ENCODE results near the gene SH3BP2.

Gene SH3BP2

GRCh38 chr4:2819244-2820215 is 26.6 kb downstream of the SH3BP2 start:
- no peak for DNase-seq (ENCODE audit: low spot score)

DNA sequence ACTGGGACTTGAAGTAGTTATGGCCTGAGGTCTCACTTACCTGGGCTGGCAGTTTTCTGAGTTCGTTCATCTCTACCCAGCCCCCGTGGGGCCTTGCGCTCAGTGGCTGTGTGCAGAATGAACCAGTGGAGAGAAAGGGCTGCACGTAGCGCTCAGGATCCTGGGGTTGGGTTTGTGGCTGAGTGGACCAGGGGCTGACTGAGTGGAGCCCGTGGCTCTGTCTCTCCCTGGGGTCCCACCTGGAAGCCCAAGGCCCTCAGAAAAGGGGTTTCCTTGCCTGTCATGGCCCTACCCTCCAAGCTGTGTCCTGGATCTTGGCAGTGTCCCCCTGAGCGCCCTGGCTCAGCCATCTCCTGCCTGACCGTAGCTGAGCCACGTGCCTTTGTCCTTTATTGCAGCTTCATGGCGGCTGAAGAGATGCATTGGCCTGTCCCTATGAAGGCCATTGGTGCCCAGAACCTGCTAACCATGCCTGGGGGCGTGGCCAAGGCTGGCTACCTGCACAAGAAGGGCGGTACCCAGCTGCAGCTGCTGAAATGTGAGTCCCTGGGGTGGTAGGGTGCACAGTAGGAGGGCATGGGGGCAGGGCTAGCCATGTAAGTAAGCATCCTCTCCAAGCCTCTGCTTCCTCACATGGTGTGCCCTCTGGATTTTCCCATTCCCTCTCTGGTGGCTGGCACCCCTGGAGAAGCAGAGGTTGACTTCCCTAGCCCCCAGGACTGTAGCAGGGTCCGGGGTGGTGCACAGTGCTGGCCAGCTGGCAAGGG is 27.5 kb downstream of the SH3BP2 start:
- no peak for DNase-seq (ENCODE audit: low spot score)

DNA sequence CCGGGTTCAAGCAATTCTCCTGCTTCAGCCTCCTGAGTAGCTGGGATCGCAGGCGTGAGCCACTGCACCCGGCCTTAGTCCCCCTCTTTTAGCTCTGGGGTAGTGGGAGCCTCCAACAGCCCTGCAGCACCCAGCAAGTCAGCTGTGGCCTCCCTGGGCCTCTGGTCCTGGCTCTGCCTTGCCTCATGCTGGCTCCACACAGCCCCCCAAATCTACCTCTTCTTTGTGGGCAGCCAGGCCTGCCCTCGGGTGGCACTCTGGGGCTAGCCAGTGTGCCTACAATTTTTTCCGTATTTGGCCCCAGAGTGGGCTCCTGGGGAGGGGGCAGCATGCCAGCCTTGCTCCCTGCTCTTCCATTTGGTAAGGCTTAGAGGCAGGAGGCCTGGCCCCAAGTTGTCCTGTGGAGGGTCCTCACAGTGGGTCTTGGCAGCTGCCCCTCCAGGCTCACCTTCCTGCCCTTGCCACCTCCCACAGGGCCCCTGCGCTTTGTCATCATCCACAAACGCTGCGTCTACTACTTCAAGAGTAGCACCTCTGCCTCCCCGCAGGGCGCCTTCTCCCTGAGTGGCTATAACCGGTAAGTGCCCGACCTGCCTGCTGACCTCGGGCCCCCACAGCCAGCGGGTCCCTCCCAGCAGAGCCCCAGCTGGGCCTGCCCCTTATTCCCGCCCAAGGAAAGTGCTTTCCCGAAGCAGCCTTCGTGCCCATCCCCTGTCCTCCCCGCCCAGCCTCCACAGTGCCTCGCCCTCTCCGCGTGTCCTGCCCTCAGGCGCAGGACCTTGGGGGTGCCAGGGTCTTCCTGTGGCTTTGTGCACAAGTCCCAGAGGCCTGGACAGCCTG is 29.8 kb downstream of the SH3BP2 start:
- no peak for DNase-seq (ENCODE audit: low spot score)

- no peak for DNase-seq (ENCODE audit: low spot score)
Observed at GRCh38 chr4:2823301-2823670, 30.4 kb downstream of the SH3BP2 start.

DNA sequence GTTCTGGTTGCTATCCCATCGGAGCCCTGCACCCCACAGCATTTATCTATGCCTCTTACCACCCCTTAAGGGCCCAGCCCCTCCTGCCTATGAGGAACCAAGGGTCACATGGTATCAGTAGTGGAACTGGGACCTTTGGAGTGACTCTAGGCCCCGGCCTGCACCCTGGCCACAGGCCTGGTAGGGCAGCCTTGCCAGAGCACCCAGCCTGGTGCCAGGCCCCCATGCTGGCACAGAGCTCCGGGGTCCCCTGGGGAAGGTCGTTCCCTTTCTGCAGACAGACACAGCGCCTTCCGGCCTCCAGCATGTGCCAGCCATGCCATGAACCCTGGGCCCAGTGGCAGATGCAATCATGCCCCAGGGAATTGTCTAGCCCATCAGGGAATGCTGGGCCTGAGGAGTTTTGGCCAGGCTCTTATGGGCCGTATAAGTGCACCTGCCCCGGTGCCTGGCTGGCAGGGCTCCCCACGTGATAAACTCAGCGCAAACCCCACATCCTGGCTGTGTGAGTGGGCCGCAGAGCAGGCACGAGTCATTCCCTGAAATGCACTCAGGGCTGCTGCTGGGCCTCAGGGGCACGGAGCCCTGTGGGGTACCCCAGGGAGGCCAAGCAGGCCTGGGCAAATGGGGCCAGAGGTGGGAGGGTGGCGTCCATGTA is 30.9 kb downstream of the SH3BP2 start:
- DNase-seq (ENCODE audit: low spot score): no peak

GRCh38 chr4:2824329-2824835 is 31.5 kb downstream of the SH3BP2 start:
- no peak for DNase-seq (ENCODE audit: low spot score)

- DNase-seq (ENCODE audit: low spot score): no peak
Observed at GRCh38 chr4:2824836-2825381, 32.0 kb downstream of the SH3BP2 start.

- DNase-seq (ENCODE audit: low spot score): no peak
Observed at GRCh38 chr4:2825740-2826139, 32.9 kb downstream of the SH3BP2 start.

DNA sequence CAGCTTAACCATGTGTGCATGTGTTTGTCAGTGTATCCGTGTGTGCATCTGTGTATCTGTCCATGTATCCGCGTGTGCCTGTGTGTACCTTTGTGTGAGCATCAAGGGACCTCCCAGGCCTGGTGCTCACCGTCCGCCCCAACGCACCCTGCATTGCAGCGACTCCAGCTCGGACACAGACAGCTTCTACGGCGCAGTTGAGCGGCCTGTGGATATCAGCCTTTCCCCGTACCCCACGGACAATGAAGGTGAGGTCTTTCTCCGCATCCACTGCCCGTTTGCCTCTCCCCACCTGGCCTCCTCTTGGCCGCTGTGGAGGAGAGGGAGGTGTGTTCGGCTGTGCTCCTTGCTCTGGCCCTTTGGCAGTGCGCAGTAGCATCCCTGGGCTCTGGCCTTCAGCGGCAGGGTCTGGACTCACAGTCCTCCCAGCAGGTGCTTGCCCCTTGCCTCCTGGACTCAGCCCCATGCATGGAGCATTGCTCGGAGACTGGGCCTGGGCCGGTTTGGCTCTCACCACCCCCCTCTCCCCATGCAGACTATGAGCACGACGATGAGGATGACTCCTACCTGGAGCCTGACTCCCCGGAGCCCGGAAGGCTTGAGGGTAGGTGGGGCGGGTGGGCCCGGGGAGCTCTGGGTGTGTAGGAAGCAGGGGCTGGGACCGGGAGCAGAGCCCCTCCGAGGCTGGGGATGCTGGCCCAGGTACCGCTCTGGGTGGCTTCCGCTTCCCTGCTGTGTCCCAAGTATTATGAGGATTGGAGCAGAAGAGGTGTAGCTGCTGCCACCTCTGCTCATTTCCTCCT is 34.4 kb downstream of the SH3BP2 start:
- no peak for DNase-seq (ENCODE audit: low spot score)

- DNase-seq (ENCODE audit: low spot score): no peak
Observed at GRCh38 chr4:2827874-2828751, 35.2 kb downstream of the SH3BP2 start.

DNA sequence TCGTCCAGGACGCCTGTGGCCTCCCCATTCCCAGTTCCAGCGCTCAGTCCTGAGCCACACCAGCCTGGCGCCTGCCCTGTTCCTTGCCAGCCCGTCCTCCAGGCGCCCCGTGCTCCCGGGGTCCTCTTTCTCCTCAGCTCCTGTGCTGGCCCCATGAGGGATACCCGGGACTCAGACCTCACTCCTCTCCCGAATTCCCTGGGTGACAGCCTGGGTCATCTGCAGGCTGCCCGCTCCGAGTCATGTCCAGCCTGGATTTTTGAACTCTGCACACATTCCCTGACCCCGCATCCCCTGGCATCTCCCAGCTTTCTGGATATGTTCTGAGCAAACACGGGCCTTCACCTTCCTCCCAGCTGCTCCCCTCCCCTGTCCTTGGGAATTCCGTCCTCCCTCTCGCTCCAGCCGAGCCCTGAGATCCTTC is 35.9 kb downstream of the SH3BP2 start:
- no peak for DNase-seq (ENCODE audit: low spot score)

DNA sequence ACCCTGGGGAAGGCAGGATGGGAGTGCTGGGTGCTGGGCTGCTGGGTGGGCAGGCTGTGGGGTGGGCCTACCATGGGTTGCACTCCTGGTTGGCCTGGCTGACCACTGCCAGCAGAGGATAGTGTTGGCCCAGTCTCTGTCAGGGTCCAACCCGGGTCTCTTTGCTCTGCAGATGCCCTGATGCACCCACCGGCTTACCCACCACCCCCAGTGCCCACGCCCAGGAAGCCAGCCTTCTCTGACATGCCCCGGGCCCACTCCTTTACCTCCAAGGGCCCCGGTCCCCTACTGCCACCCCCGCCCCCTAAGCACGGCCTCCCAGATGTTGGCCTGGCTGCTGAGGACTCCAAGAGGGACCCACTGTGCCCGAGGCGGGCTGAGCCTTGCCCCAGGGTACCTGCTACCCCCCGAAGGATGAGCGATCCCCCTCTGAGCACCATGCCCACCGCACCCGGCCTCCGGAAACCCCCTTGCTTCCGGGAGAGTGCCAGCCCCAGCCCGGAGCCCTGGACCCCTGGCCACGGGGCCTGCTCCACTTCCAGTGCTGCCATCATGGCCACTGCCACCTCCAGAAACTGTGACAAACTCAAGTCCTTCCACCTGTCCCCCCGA is 36.5 kb downstream of the SH3BP2 start:
- no peak for DNase-seq (ENCODE audit: low spot score)

DNA sequence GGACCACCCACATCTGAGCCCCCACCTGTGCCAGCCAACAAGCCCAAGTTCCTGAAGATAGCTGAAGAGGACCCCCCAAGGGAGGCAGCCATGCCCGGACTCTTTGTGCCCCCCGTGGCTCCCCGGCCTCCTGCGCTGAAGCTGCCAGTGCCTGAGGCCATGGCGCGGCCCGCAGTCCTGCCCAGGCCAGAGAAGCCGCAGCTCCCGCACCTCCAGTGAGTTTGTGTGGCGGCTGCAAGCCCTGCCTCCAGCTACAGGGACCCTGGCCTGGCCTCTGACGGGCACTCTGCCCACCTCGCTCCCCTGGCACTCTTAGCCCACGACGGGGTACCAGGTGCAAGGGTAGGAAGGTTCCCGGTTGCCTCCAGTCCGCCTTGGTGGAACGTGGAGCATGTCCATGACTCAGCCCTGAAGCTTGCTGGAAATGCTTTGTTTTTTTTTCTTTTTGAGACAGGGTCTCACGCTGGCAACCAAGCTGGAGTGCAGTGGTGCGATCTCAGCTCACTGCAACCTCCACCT is 37.1 kb downstream of the SH3BP2 start:
- no peak for DNase-seq (ENCODE audit: low spot score)

DNA sequence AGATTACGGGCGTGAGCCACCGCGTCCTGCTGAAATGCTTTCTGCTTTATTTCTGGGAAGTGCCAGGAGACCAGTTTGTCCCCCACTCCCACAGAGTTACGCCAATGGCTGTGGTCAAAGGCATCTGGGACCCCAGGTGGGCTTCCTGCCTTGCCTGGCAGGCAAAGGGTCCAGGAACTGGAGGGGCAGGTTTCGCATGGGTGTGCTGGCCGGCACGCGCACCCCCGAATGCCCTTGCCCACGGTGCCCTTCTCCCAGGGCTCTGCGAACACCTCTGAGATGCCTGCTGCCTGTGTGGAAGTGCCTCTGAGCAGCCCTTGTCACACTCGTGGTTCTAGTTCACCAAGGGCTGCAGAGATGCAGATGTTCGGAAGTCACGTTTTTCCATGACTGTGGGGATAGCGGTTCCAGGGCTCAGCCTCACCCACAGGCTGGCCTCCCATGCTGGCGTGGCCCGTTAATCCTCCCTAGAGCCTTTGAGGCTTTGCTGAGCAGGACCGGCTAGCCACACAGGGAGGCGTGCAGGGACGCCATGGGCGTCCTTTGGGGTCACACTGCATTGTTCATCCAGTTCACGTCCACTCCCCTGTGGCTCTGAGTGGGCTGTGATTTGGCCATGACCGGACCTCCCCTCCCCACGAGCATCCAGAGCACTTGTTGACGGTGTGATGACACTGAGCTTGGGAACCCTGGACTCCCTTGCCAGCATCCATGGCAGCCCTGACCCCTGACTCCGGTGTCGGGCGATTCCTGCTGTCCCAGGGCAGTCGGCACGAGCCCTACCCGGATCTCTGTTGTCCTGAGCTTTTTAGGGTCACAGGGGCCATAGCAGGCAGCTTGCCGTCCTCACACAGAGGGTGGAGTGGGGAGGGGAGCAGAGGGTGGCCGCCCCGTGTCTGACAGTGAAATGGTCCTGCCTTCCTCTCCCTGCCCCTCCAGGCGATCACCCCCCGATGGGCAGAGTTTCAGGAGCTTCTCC is 38.0 kb downstream of the SH3BP2 start:
- no peak for DNase-seq (ENCODE audit: low spot score)

GRCh38 chr4:2831611-2832308 is 38.9 kb downstream of the SH3BP2 start:
- no peak for DNase-seq (ENCODE audit: low spot score)

DNA sequence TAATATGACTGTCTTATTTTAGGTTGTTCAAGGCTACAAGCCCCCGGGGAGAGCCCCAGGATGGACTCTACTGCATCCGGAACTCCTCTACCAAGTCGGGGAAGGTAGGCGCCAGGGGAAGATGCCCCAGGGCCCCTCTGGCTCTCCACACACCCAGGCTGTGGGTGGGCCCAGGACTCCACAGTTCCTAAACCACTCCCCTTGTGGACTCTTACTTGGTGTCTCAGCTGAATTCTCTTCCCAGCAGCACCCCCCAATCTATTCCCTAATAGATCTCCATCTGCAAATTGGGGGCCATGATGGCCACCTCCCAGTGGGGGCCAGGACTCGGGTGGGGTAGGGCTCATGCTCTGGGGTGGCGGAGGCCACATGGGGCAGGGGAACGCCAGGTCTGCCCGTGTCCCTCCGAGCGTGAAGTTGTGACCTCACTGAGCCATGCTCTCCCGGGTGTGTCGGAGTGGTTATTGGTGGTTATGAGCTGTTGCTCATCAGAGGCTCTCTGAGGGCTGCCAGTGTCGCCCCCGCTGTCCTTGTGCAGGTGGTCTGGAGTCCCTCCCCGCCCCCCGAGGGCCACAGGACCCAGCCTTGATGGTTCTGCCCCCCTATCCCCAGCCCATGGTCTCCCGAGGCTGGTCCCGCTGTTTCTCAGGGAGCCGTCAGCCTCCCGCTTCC is 39.6 kb downstream of the SH3BP2 start:
- DNase-seq (ENCODE audit: low spot score): no peak
